CD4-positive, alpha-beta memory T cell (primary cell): ENCODE results near the gene LIG1. TPM values are rescaled to one million over a fixed set of nuclear protein-coding genes. Genes with fewer than 3 reads are reported as not detected.

Experiments used
- CTCF ChIA-PET: fragments of 350-600 bp; sonication (Branson Sonifier 250); formaldehyde crosslinking; loops from one replicate; lab custom pipeline; 2021; ENCODE audit warnings: inconsistent platforms; ENCODE audit not compliant: partially characterized antibody; lab: Charles Lee
- POLR2A ChIA-PET: fragments of 350-600 bp; sonication (Branson Sonifier 250); formaldehyde crosslinking; loops from one replicate; lab custom pipeline; 2021; ENCODE audit not compliant: partially characterized antibody; lab: Charles Lee
- DNase-seq, 5 donors: peaks; one replicate each; pipeline versions ENCODE4 v3.0.0 to v3.0.0-alpha.2; 2020 to 2022; ENCODE audit warnings: mixed read lengths in 1 of 5
- H3K27ac ChIP-seq: one replicate; pipeline ENCODE4 v1.7.0; 2013; ENCODE audit warnings: low read depth, low read length
- H3K27me3 ChIP-seq: 2 replicates; pipeline ENCODE4 v1.7.0; 2013; ENCODE audit warnings: mild to moderate bottlenecking, low read length, moderate library complexity; ENCODE audit not compliant: insufficient read depth
- H3K36me3 ChIP-seq: 2 replicates; pipeline ENCODE4 v1.7.0; 2013; ENCODE audit warnings: mild to moderate bottlenecking, low read length, moderate library complexity; ENCODE audit not compliant: insufficient read depth
- H3K4me1 ChIP-seq: 2 replicates; pipeline ENCODE4 v1.7.0; 2013; ENCODE audit warnings: mild to moderate bottlenecking, low read length, moderate library complexity; ENCODE audit not compliant: insufficient read depth
- H3K4me3 ChIP-seq, 2 donors: one replicate each; pipeline ENCODE4 v1.7.0; 2013; ENCODE audit warnings: low read length in 2 of 2, mild to moderate bottlenecking in 1 of 2
- H3K9me3 ChIP-seq, 2 donors: one replicate each; pipeline ENCODE4 v1.7.0; 2013; ENCODE audit warnings: low read length in 2 of 2, control low read depth in 1 of 2; ENCODE audit not compliant: control insufficient read depth in 1 of 2
- H3K27ac Mint-ChIP-seq, 7 donors: one replicate each; pipeline ENCODE4 v1.8.0; 2020 to 2021; ENCODE audit warnings: mixed read lengths in 7 of 7, mild to moderate bottlenecking in 6 of 7, inconsistent platforms in 3 of 7, moderate library complexity in 3 of 7
- H3K27me3 Mint-ChIP-seq, 2 donors: one replicate each; pipeline ENCODE4 v1.8.0; 2020 to 2021; ENCODE audit warnings: mixed read lengths in 2 of 2
- H3K36me3 Mint-ChIP-seq, 2 donors: one replicate each; pipeline ENCODE4 v1.8.0; 2020 to 2021; ENCODE audit warnings: mixed read lengths in 2 of 2, inconsistent platforms in 1 of 2, mild to moderate bottlenecking in 1 of 2
- H3K4me1 Mint-ChIP-seq, 4 donors: one replicate each; pipeline ENCODE4 v1.8.0; 2020 to 2021; ENCODE audit warnings: mixed read lengths in 4 of 4, mild to moderate bottlenecking in 1 of 4
- H3K4me3 Mint-ChIP-seq, 8 donors: one replicate each; pipeline ENCODE4 v1.8.0; 2020 to 2021; ENCODE audit warnings: mixed read lengths in 8 of 8, mild to moderate bottlenecking in 7 of 8, moderate library complexity in 6 of 8, inconsistent platforms in 3 of 8
- H3K9me3 Mint-ChIP-seq, 8 donors: one replicate each; pipeline ENCODE4 v1.8.0; 2020 to 2021; ENCODE audit warnings: mixed read lengths in 8 of 8, mild to moderate bottlenecking in 5 of 8, inconsistent platforms in 3 of 8, moderate library complexity in 1 of 8
- intact Hi-C: fragments of 100-400 bp; cut with micrococcal nuclease; formaldehyde crosslinking; loops from one replicate; pipeline ENCODE4 v1.15.1; 2023
- polyA plus RNA-seq, 2 donors: library from polyadenylated mRNA; unstranded; fragments of 300-500 nt; fragmentation: Illumina TruSeq; gene quantifications; one replicate each; pipeline ENCODE4 v1.2.3, GENCODE V29; 2021
- total RNA-seq, 2 experiments: library from RNA; stranded (reverse); gene quantifications; one replicate each; pipeline ENCODE4 v1.2.3, GENCODE V29; 2021

Gene LIG1
- total RNA-seq: 100 to 1,000 TPM; 118 to 124 TPM
- 10 to 100 TPM; 13.4 to 30.6 TPM for polyA plus RNA-seq

- no peaks in the 10 kb centered on the region for H3K9me3 ChIP-seq
- peaks cover 18 to 32% (median 23%) of the 10 kb centered on the region in 4 donors for H3K4me1 Mint-ChIP-seq
- intact Hi-C loops: loop anchor here (1.0 kb wide), 5 partner anchors 34 to 194 kb away; partner anchors contain the start of genes CARD8 and SYNGR4
- H3K36me3 ChIP-seq: peaks cover 4% of the 10 kb centered on the region
- peak within 1 kb of the TSS; percentile 93 to 99 (median 98) for H3K27ac Mint-ChIP-seq
- H3K27me3 Mint-ChIP-seq: no peaks in the 10 kb centered on the region
- H3K9me3 Mint-ChIP-seq: no peaks in the 10 kb centered on the region
- peaks cover 25% of the 10 kb centered on the region in 2 donors for H3K36me3 Mint-ChIP-seq
- ChIA-PET CTCF (interaction anchor here (1.0 to 1.3 kb wide), 3 partner anchors 33 to 164 kb away, joined by 3 to 4 read pairs (median 3); no protein-coding TSS in a partner anchor), POLR2A (interaction anchor here (0.7 to 5.0 kb wide), 12 partner anchors 16 to 164 kb away, joined by 3 to 27 read pairs (median 6); partner anchors contain the start of genes CARD8 and EMP3)
- H3K4me3 ChIP-seq: peak within 1 kb of the TSS; percentile 65 to 97
- H3K4me1 ChIP-seq: peaks cover 24% of the 10 kb centered on the region
- no peaks in the 10 kb centered on the region for H3K27me3 ChIP-seq
- H3K27ac ChIP-seq: peak within 1 kb of the TSS; percentile 86
- peak within 1 kb of the TSS; percentile 96 to 99 (median 97) for H3K4me3 Mint-ChIP-seq
- DNase-seq: peak; percentile 90 to 97 (median 93)
Measured at GRCh38 chr19:48169939-48170803, at the start of gene LIG1, which contains the start of gene ZSWIM9. TSS of gene LIG1 (minus strand) at chr19:48170344. CDS start at chr19:48165566, 4,778 bp downstream. TSS of gene ZSWIM9 (plus strand) at chr19:48170680. CDS start at chr19:48171803, 1,123 bp downstream.

- no peak overlapping the region for H3K27ac ChIP-seq
- no peaks in the 10 kb centered on the region for H3K9me3 Mint-ChIP-seq
- H3K4me1 ChIP-seq: no peaks in the 10 kb centered on the region
- peaks cover 31% of the 10 kb centered on the region for H3K36me3 ChIP-seq
- peaks cover 45 to 70% of the 10 kb centered on the region in 2 donors for H3K36me3 Mint-ChIP-seq
- H3K27ac Mint-ChIP-seq: peak overlapping the region in 4 of 7 donors; percentile 6 to 69 (median 28)
- H3K4me3 Mint-ChIP-seq: no peak overlapping the region
- no peaks in the 10 kb centered on the region for H3K9me3 ChIP-seq
- H3K27me3 ChIP-seq: no peaks in the 10 kb centered on the region
- intact Hi-C loops: no loop called here
- no peak for DNase-seq
- ChIA-PET POLR2A (interaction anchor here (0.9 to 2.0 kb wide), 3 partner anchors 11 to 22 kb away, joined by 3 to 12 read pairs (median 3); no protein-coding TSS in a partner anchor), CTCF (interaction anchor here (0.7 to 1.8 kb wide), 3 partner anchors 11 to 47 kb away, joined by 3 to 6 read pairs (median 3); no protein-coding TSS in a partner anchor)
- no peak overlapping the region for H3K4me3 ChIP-seq
- H3K4me1 Mint-ChIP-seq: peaks cover 4 to 10% (median 9%) of the 10 kb centered on the region in 4 donors
- H3K27me3 Mint-ChIP-seq: no peaks in the 10 kb centered on the region
Measured at GRCh38 chr19:48218997-48219396, 48.9 kb upstream of the LIG1 start.

DNA sequence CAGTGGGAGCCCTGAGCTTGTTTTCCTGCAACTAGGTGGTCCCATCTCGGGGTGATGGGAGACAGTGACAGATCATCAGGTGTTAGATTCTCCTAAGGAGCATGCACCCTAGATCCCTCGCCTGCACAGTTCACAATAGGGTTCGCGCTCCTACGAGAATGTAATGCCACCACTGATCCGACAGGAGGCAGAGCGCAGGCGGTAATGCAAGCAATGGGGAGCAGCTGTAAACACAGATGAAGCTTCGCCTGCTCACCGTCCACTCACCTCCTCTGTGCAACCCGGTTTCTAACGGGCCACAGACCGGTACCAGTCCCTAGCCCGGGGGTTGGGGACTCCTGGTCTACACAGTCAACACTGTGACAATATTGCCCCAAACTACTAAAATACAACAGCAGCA, 46.8 kb upstream of the LIG1 start:
- no peak overlapping the region for H3K27ac ChIP-seq
- Mint-ChIP-seq H3K36me3 (peaks cover 54 to 73% of the 10 kb centered on the region in 2 donors), H3K4me1 (peaks cover 4 to 21% (median 14%) of the 10 kb centered on the region in 4 donors), H3K27me3 (no peaks in the 10 kb centered on the region), H3K27ac (peak overlapping the region in 2 of 7 donors; percentile 53 to 68), H3K4me3 (peak overlapping the region in 1 of 8 donors; percentile 20), H3K9me3 (no peaks in the 10 kb centered on the region)
- no peak overlapping the region for H3K4me3 ChIP-seq
- DNase-seq: no peak
- no peaks in the 10 kb centered on the region for H3K27me3 ChIP-seq
- H3K4me1 ChIP-seq: no peaks in the 10 kb centered on the region
- no peaks in the 10 kb centered on the region for H3K9me3 ChIP-seq
- ChIA-PET POLR2A (interaction anchor here (4.1 kb wide), 1 partner anchor 13 kb away, joined by 18 read pairs; no protein-coding TSS in a partner anchor), CTCF (interaction anchor here (0.9 to 1.9 kb wide), 3 partner anchors 14 to 347 kb away, joined by 4 to 5 read pairs (median 5); no protein-coding TSS in a partner anchor)
- intact Hi-C loops: no loop called here
- H3K36me3 ChIP-seq: peaks cover 44% of the 10 kb centered on the region

DNA sequence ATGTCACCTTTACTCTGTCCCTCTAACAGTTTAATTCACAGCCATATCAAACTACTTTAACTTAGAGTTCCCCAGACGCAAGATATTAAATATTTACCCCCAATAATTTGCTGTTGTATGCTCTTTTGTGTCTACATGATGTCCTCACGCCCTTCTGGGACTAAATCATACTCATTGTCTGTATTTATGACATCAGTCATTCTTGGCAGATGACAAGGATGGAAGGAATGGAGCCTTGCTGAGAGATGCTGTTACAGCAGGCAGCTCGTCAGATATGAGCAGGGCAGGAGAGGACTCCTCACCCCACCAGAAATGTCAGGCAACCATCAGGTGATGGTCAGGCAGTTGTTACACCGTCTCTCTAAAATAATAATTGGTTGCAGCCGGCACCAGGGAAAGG, 43.8 kb upstream of the LIG1 start:
- H3K4me1 Mint-ChIP-seq: peaks cover 12 to 24% (median 19%) of the 10 kb centered on the region in 4 donors
- Histone ChIP-seq H3K27ac (no peak overlapping the region), H3K4me3 (no peak overlapping the region), H3K4me1 (no peaks in the 10 kb centered on the region), H3K9me3 (no peaks in the 10 kb centered on the region), H3K27me3 (no peaks in the 10 kb centered on the region), H3K36me3 (peaks cover 38% of the 10 kb centered on the region)
- peak overlapping the region in 4 of 7 donors; percentile 6 to 71 (median 41) for H3K27ac Mint-ChIP-seq
- H3K4me3 Mint-ChIP-seq: no peak overlapping the region
- ChIA-PET POLR2A (interaction anchor here (4.1 kb wide), 1 partner anchor 10 kb away, joined by 18 read pairs; no protein-coding TSS in a partner anchor), CTCF (interaction anchor here (1.5 kb wide), 1 partner anchor 10 kb away, joined by 4 read pairs; no protein-coding TSS in a partner anchor)
- intact Hi-C loops: no loop called here
- DNase-seq: no peak
- H3K9me3 Mint-ChIP-seq: no peaks in the 10 kb centered on the region
- H3K27me3 Mint-ChIP-seq: no peaks in the 10 kb centered on the region
- H3K36me3 Mint-ChIP-seq: peaks cover 58 to 81% of the 10 kb centered on the region in 2 donors

- Histone ChIP-seq H3K36me3 (peaks cover 24% of the 10 kb centered on the region), H3K4me1 (no peaks in the 10 kb centered on the region), H3K9me3 (no peaks in the 10 kb centered on the region), H3K27me3 (no peaks in the 10 kb centered on the region), H3K27ac (no peak overlapping the region), H3K4me3 (no peak overlapping the region)
- ChIA-PET POLR2A (interaction anchor here (1.6 kb wide), 1 partner anchor 40 kb away, joined by 5 read pairs; no protein-coding TSS in a partner anchor), CTCF (interaction anchor here (2.1 kb wide), 1 partner anchor 16 kb away, joined by 5 read pairs; no protein-coding TSS in a partner anchor)
- peaks cover 32 to 55% of the 10 kb centered on the region in 2 donors for H3K36me3 Mint-ChIP-seq
- peak overlapping the region in 1 of 8 donors; percentile 9 for H3K4me3 Mint-ChIP-seq
- H3K9me3 Mint-ChIP-seq: no peaks in the 10 kb centered on the region
- peak overlapping the region in 6 of 7 donors; percentile 27 to 85 (median 80) for H3K27ac Mint-ChIP-seq
- no peak for DNase-seq
- peaks cover 17 to 35% (median 19%) of the 10 kb centered on the region in 4 donors for H3K4me1 Mint-ChIP-seq
- H3K27me3 Mint-ChIP-seq: no peaks in the 10 kb centered on the region
- intact Hi-C loops: no loop called here
Measured at GRCh38 chr19:48210005-48210404, 39.9 kb upstream of the LIG1 start.

DNA sequence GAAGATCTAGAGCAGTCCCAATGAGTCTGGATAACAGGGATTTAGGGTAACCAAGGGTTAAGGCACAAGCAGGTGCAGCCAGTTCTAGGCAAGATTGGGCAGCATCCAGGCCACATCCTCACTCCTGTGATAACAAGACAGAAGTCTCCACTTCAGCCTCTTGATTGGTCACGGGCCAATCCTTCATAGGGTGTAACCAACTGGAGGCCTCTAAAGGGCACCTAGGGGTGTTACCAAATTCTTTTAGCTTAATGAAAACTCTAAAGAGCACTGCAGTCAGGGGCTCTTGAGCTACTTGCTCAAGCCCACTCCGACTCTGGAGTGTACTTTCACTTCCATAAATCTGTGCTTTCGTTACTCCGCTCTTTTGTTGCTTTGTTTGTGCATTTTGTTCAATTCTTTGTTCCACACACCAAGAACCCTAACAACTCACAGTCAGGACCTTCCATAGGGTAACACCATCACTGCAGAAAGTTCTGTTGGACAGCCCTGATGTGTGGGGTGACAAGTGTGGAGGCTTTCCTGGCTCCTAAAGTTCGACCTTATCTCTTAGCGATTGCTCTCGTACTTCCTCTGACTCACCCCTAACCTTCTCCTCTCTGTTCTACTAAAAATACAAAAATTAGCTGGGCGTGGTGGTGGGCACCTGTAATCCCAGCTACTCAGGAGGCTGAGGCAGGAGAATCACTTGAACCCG, 36.4 kb upstream of the LIG1 start:
- Mint-ChIP-seq H3K4me1 (peaks cover 15 to 23% (median 16%) of the 10 kb centered on the region in 4 donors), H3K27me3 (no peaks in the 10 kb centered on the region), H3K27ac (peak overlapping the region; percentile 9 to 85 (median 47)), H3K9me3 (no peaks in the 10 kb centered on the region), H3K4me3 (no peak overlapping the region), H3K36me3 (peaks cover 7 to 28% of the 10 kb centered on the region in 2 donors)
- intact Hi-C loops: no loop called here
- no peak overlapping the region for H3K27ac ChIP-seq
- peaks cover 5% of the 10 kb centered on the region for H3K36me3 ChIP-seq
- H3K9me3 ChIP-seq: no peaks in the 10 kb centered on the region
- no peak for DNase-seq
- H3K4me1 ChIP-seq: peaks cover 14% of the 10 kb centered on the region
- no peak overlapping the region for H3K4me3 ChIP-seq
- POLR2A ChIA-PET: interaction anchor here (1.0 to 3.5 kb wide), 2 partner anchors 12 to 43 kb away, joined by 3 to 12 read pairs; no protein-coding TSS in a partner anchor
- CTCF ChIA-PET: interaction anchor here (0.6 to 1.1 kb wide), 3 partner anchors 12 to 66 kb away, joined by 3 to 4 read pairs (median 3); no protein-coding TSS in a partner anchor
- no peaks in the 10 kb centered on the region for H3K27me3 ChIP-seq
